ENCODE results near the gene PRKD2.

GRCh38 chr19:46745030-46745429, 28.1 kb upstream of the PRKD2 start:
- TF ChIP-seq CTCF (IDR thresholded peaks at IDR 0.05) (no peak), POLR2A (IDR thresholded peaks at IDR 0.05) (no peak)

All from heart left ventricle (tissue), 13 donors.